GM19395 (cell line): ENCODE data around the gene RAD51B.

Experiments
- ATAC-seq: cut with Tn5 transposase; IDR thresholded peaks from one replicate; pipeline ENCODE4 v1.9.1; 2021; ENCODE audit warnings: mild to moderate bottlenecking, moderate library complexity; ENCODE audit not compliant: unreplicated experiment

RAD51B gene

GRCh38 chr14:68394118-68394763 is 574.7 kb downstream of the RAD51B start:
- no peak for ATAC-seq

DNA sequence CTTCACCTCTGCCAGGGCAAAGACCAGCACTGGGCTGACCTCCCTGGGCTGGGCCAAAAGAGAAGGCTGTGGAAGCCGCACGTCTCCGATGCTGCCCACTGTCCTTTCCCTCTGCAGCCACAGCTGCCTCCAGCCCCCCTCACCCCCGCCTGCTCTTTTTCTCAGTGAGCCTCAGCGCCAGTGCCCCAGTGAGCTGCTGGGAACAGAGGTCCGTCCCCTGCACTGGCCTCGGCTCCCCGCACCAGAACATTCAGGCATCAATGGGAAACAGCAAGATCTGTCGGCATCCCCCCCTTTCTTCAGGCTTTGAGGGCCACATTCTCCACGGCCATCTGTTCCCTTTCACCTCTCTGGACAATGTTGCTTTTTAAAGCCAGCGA is 575.2 kb downstream of the RAD51B start:
- ATAC-seq: no peak

- ATAC-seq: no peak
These were observed 576.0 kb downstream of the RAD51B start for GRCh38 chr14:68395604-68396003.

GRCh38 chr14:68396461-68396860 is 576.9 kb downstream of the RAD51B start:
- ATAC-seq: no peak

GRCh38 chr14:68397371-68397811 is 577.8 kb downstream of the RAD51B start:
- ATAC-seq: no peak

- ATAC-seq: no peak
These were observed 578.2 kb downstream of the RAD51B start for GRCh38 chr14:68397822-68398221.

DNA sequence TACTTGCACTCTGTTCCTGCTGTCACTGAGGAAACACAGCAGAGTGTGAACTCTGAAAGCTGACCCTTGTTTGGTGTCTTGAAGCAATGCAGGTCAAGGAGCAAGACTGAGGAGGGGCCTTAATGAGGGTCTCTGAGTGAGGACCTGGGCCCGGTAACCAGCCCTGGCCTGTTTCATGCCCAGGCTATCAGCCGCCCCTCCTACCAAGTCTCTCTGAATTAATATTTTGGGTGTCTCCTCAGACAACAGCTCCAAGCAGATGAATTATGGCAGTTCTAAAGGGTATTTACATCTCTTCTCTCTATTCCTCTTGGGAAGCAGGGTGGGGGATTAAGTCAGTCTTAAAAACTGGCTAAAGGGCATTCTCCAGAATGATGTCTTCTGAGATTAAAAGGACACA is 578.8 kb downstream of the RAD51B start:
- ATAC-seq: no peak

DNA sequence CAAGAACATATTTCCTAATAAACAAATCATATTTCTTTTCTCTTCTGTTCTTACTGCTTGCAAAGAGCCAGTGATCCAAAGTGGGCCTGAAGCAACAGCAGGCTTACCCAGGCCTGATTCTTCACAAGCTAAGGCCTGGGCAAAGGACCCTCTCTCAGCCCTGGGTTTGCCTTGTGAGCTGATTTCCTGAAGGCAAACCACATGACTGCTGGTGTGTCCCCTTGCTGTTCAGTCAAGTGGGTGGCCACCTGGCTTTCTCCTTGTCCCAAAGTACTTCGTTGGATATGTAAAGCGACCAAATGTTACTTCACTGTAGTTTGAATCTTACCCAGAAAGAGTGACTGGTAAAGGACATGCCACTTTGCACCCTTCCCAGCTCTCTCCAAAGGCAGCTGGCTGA is 580.4 kb downstream of the RAD51B start:
- no peak for ATAC-seq

- ATAC-seq: peak; percentile 17
These were observed 581.7 kb downstream of the RAD51B start for GRCh38 chr14:68401317-68401716.

GRCh38 chr14:68401855-68402254 is 582.3 kb downstream of the RAD51B start:
- ATAC-seq: peak; percentile 78

DNA sequence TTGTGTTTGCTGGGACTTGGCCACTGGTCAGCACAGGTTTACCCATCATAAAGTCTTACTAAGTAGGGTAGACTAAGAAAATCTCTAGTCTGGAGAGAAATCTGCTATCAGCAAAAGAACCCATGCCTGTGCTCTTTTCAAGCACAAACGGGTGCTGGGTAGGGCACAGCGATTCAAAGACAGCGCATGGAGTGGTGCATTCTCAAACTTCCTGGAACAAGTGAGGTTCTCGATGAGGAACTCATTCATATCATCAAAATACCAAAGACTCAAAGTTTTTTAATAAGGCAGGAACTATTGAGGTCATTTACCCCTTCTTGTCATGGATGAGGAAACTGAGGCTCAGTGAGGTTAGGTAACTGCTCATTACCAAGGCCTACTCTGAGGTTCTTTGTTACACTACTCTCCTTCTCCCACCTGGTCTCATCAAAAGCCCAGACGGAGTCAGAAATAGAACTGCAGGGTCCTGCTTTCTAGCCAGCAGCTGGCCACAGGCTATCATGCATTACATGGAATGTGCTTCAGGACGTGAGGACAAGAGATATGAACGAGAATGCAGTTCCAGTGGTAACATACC is 583.0 kb downstream of the RAD51B start:
- ATAC-seq: no peak

- ATAC-seq: no peak
These were observed 583.9 kb downstream of the RAD51B start for GRCh38 chr14:68403191-68404145.

GRCh38 chr14:68404146-68404527 is 584.6 kb downstream of the RAD51B start:
- ATAC-seq: no peak

- no peak for ATAC-seq
These were observed 585.1 kb downstream of the RAD51B start for GRCh38 chr14:68404652-68405183.

DNA sequence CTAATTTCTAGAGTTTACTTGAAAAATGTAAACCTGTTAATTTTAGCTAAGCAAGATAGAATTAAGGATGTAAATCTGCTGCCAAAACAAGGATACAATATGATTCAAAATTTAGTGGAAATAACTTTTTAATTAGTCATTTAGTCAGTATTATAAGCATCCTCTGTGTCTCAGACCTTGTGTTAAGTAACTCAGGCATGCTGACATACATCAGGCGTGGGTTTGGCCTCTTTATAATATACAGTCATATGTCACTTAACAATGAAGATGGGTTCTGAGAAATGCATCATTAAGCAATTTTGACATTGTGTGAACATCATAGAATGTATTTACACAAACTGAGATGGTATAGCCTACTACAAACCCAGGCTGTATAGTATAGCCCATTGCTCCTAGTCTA is 586.4 kb downstream of the RAD51B start:
- no peak for ATAC-seq

DNA sequence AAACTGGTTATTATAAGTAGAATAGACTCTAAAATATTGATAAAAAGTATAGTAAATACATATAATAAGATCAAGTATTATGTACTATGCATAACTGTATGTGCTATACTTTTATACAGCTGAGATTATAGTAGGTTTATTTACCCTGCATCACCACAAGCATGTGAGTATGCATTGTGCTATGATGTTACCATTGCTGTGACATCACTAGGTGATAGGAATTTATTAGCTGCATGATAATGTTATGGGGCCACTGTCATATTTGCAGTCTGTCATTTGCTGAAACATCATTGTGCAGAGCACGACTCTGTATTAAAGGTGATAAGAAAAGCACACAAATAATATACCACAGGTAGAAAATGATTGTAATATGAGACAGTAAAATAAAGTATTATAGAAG is 587.7 kb downstream of the RAD51B start:
- ATAC-seq: no peak

GRCh38 chr14:68407825-68408224 is 588.2 kb downstream of the RAD51B start:
- ATAC-seq: no peak

DNA sequence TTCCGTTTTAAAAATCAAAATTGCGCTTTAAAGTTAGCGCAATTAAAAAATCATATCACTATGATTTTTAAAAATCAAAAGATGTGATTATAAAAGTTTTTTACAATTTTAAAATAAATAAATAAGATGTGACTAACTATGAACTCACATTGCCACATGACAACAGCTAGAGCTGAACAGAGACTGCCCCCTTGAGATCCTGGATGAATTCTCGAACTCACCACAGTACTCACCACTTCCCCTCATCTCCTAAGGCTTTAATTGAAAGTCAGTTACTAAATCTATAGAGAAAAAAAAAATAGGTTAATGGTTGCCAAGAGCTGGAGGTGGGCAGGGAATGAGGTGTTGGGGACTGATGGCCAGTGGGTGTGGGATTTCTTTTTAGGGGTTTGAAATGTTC is 589.1 kb downstream of the RAD51B start:
- ATAC-seq: no peak

- no peak for ATAC-seq
These were observed 589.8 kb downstream of the RAD51B start for GRCh38 chr14:68409387-68409786.

DNA sequence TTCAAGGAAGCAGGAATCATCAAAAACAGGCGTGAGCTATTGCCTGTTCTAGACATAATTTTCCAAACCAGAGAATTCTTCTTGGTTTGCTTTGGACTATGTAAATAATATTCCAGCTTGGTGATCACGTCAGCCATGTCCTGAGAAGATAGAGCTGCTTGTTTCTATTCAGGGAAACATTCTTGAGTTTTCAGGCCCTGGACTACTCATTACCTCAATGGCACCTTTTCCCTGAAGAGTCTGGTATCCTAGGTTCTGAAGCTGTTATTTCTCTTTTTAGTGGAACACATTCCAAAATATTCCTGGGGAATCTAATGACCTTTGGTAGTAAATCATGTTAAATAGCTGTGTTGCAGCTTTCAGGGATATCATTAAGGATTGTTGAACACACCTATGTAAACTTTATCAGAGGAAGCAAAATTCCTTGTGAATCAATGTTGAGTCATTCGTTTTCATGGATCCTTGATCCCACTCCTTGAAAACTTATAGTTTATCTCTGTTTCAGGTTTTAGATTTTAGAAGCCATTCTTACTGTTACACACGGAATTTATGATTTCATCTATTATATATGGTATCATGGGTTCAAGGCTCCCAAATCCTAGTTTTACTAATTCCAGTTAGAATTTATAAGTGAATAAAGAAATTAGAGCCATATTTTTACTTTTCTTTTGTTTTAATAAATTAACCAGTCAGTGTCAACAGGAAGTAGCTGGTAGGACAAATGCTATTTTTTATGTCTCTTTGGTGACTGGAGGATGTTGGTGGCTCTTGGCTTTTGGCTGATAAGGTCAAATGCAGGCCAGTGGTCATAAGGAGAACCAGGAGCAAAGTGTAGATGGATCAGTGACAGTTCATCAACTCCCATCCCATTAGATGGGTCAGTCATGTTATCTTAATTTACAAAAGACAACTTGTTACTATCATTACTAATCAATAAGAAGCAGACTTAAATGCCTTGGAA is 593.2 kb downstream of the RAD51B start:
- no peak for ATAC-seq
